ENCODE data around the gene PRRC1.

PRRC1 gene

GRCh38 chr5:127580731-127581130 lies 63.3 kb downstream of the PRRC1 start:
- DNase-seq (ENCODE audit: low read depth, low spot score), result no peak

GRCh38 chr5:127581450-127581849 lies 64.0 kb downstream of the PRRC1 start:
- no peak for DNase-seq (ENCODE audit: low read depth, low spot score)

GRCh38 chr5:127582773-127583370 lies 65.4 kb downstream of the PRRC1 start:
- no peak for DNase-seq (ENCODE audit: low read depth, low spot score)

- no peak for DNase-seq (ENCODE audit: low read depth, low spot score)
These were observed 66.4 kb downstream of the PRRC1 start for GRCh38 chr5:127583866-127584265.

- DNase-seq (ENCODE audit: low read depth, low spot score), result no peak
These were observed 68.2 kb downstream of the PRRC1 start for GRCh38 chr5:127585661-127586060.

- no peak for DNase-seq (ENCODE audit: low read depth, low spot score)
These were observed 68.8 kb downstream of the PRRC1 start for GRCh38 chr5:127586066-127586770.

GRCh38 chr5:127586811-127587210 lies 69.4 kb downstream of the PRRC1 start:
- no peak for DNase-seq (ENCODE audit: low read depth, low spot score)

- DNase-seq (ENCODE audit: low read depth, low spot score), result no peak
These were observed 69.9 kb downstream of the PRRC1 start for GRCh38 chr5:127587246-127587917.

- DNase-seq (ENCODE audit: low read depth, low spot score), result no peak
These were observed 70.9 kb downstream of the PRRC1 start for GRCh38 chr5:127588368-127588767.

- peak; percentile 15 for DNase-seq (ENCODE audit: low read depth, low spot score)
These were observed 72.0 kb downstream of the PRRC1 start for GRCh38 chr5:127589309-127590030.

- no peak for DNase-seq (ENCODE audit: low read depth, low spot score)
These were observed 72.8 kb downstream of the PRRC1 start for GRCh38 chr5:127590156-127590722.

- no peak for DNase-seq (ENCODE audit: low read depth, low spot score)
These were observed 78.3 kb downstream of the PRRC1 start for GRCh38 chr5:127595484-127596368.

GRCh38 chr5:127596501-127596900 lies 79.1 kb downstream of the PRRC1 start:
- no peak for DNase-seq (ENCODE audit: low read depth, low spot score)

- no peak for DNase-seq (ENCODE audit: low read depth, low spot score)
These were observed 81.9 kb downstream of the PRRC1 start for GRCh38 chr5:127599320-127599719.

- DNase-seq (ENCODE audit: low read depth, low spot score), result no peak
These were observed 82.4 kb downstream of the PRRC1 start for GRCh38 chr5:127599847-127600246.

- DNase-seq (ENCODE audit: low read depth, low spot score), result no peak
These were observed 83.7 kb downstream of the PRRC1 start for GRCh38 chr5:127601111-127601510.

GRCh38 chr5:127601601-127602000 lies 84.2 kb downstream of the PRRC1 start:
- DNase-seq (ENCODE audit: low read depth, low spot score), result no peak

GRCh38 chr5:127602481-127602880 lies 85.0 kb downstream of the PRRC1 start:
- DNase-seq (ENCODE audit: low read depth, low spot score), result no peak

GRCh38 chr5:127602896-127603844 lies 85.7 kb downstream of the PRRC1 start:
- DNase-seq (ENCODE audit: low read depth, low spot score), result no peak
